IMR-90 (cell line): Measurements from ENCODE around the gene STK35. TPM values are rescaled to one million over a fixed set of nuclear protein-coding genes. Genes with fewer than 3 reads are reported as not detected.
A peak's percentile ranks its signal among the peaks of the same experiment; 100 is the strongest.

ENCODE experiments used
- ATAC-seq: fragments of 200-7000 bp; cut with Tn5 transposase; 2 replicates; pipeline ENCODE4 v1.9.1; 2020; ENCODE audit warnings: low read depth, mild to moderate bottlenecking, moderate library complexity
- BruUV-seq: library from RNA; stranded (reverse); fragments of 400-500 nt; replicated peaks from 2 replicates; lab custom pipeline; 2021; lab: Mats Ljungman, UMichigan
- CTCF ChIA-PET: fragments of 300-600 bp; formaldehyde crosslinking; extraction: SDS; loops from one replicate; lab custom pipeline; 2021; ENCODE audit warnings: antibody characterized with exemption; lab: Yijun Ruan, JAX
- POLR2A ChIA-PET: fragments of 300-600 bp; sonication (Branson Sonifier 250); formaldehyde crosslinking; loops from one replicate; lab custom pipeline; 2022; ENCODE audit warnings: antibody characterized with exemption; ENCODE audit not compliant: unreplicated experiment; lab: Charles Lee
- DNase-seq: peaks from one replicate; pipeline ENCODE4 v3.0.0; 2013
- H2AFZ ChIP-seq: replicated peaks from 2 replicates; pipeline ENCODE3; 2013; ENCODE audit warnings: low read length, mild to moderate bottlenecking; ENCODE audit not compliant: poor library complexity
- H2AK5ac ChIP-seq: 2 replicates; pipeline ENCODE4 v1.6.1; 2013; ENCODE audit warnings: low read depth, low read length, inconsistent platforms
- H2AK9ac ChIP-seq: replicated peaks from 2 replicates; pipeline ENCODE3; 2013; ENCODE audit warnings: mild to moderate bottlenecking, low read depth, low read length, moderate library complexity; ENCODE audit not compliant: poor library complexity
- H2BK120ac ChIP-seq: 2 replicates; pipeline ENCODE4 v1.6.1; 2013; ENCODE audit warnings: low read depth, low read length, inconsistent platforms
- H2BK15ac ChIP-seq: 3 replicates; pipeline ENCODE4 v1.6.1; 2013; ENCODE audit warnings: low read depth, low read length, inconsistent platforms
- H2BK20ac ChIP-seq: 2 replicates; pipeline ENCODE4 v1.6.1; 2013; ENCODE audit warnings: low read depth, mild to moderate bottlenecking, inconsistent platforms, low read length, moderate library complexity
- H2BK5ac ChIP-seq: 2 replicates; pipeline ENCODE4 v1.6.1; 2013; ENCODE audit warnings: mild to moderate bottlenecking, low read depth, low read length, inconsistent platforms; ENCODE audit not compliant: poor library complexity, severe bottlenecking
- H3K14ac ChIP-seq: replicated peaks from 2 replicates; pipeline ENCODE4 v1.6.1; 2013; ENCODE audit warnings: low read depth, low read length, inconsistent platforms
- H3K18ac ChIP-seq: 2 replicates; pipeline ENCODE4 v1.6.1; 2013; ENCODE audit warnings: low read depth, low read length, control low read depth
- H3K23ac ChIP-seq: 2 replicates; pipeline ENCODE4 v1.6.1; 2013; ENCODE audit warnings: low read depth, low read length, inconsistent platforms
- H3K27ac ChIP-seq: 2 replicates; pipeline ENCODE4 v1.5.1; 2013; ENCODE audit warnings: mild to moderate bottlenecking, control low read depth, low read length; ENCODE audit not compliant: insufficient read depth
- H3K27me3 ChIP-seq: 2 replicates; pipeline ENCODE4 v1.6.1; 2013; ENCODE audit warnings: low read length; ENCODE audit not compliant: control insufficient read depth, insufficient read depth
- H3K36me3 ChIP-seq: 2 replicates; pipeline ENCODE4 v1.6.1; 2013; ENCODE audit warnings: low read length, mixed read lengths; ENCODE audit not compliant: control insufficient read depth, insufficient read depth
- H3K4ac ChIP-seq: 2 replicates; pipeline ENCODE4 v1.6.1; 2013; ENCODE audit warnings: low read depth, low read length, inconsistent platforms
- H3K4me1 ChIP-seq: 2 replicates; pipeline ENCODE4 v1.6.1; 2013; ENCODE audit warnings: low read length, mixed read lengths; ENCODE audit not compliant: control insufficient read depth, insufficient read depth
- H3K4me2 ChIP-seq: 2 replicates; pipeline ENCODE4 v1.6.1; 2013; ENCODE audit warnings: low read depth, mild to moderate bottlenecking, control low read depth, low read length, moderate library complexity
- H3K4me3 ChIP-seq: 2 replicates; pipeline ENCODE4 v1.5.1; 2013; ENCODE audit warnings: low read depth, mild to moderate bottlenecking, control low read depth, low read length, moderate library complexity; ENCODE audit not compliant: insufficient read depth
- H3K56ac ChIP-seq: 2 replicates; pipeline ENCODE4 v1.6.1; 2013; ENCODE audit warnings: low read length, inconsistent platforms; ENCODE audit not compliant: insufficient read depth; ENCODE audit errors: extremely low read depth
- H3K79me1 ChIP-seq, 2 experiments: 2 replicates each; pipeline ENCODE4 v1.6.1; 2013; ENCODE audit warnings: low read length in 2 of 2, inconsistent platforms in 1 of 2, low read depth in 1 of 2
- H3K9ac ChIP-seq: 2 replicates; pipeline ENCODE4 v1.6.1; 2013; ENCODE audit warnings: low read depth, low read length, control low read depth
- H3K9me1 ChIP-seq: 2 replicates; pipeline ENCODE4 v1.6.1; 2013; ENCODE audit warnings: low read length, inconsistent platforms; ENCODE audit not compliant: insufficient read depth
- H3K9me3 ChIP-seq: 2 replicates; pipeline ENCODE4 v1.6.1; 2013; ENCODE audit warnings: low read length; ENCODE audit not compliant: control insufficient read depth, insufficient read depth
- H4K20me1 ChIP-seq: 2 replicates; pipeline ENCODE4 v1.6.1; 2013; ENCODE audit warnings: low read length, inconsistent platforms; ENCODE audit not compliant: insufficient read depth
- H4K5ac ChIP-seq: 2 replicates; pipeline ENCODE4 v1.6.1; 2013; ENCODE audit warnings: mild to moderate bottlenecking, low read depth, low read length, control low read depth
- H4K8ac ChIP-seq, 2 experiments: 2 replicates each; pipeline ENCODE4 v1.6.1; 2013; ENCODE audit warnings: low read depth in 2 of 2, low read length in 2 of 2, control low read depth in 1 of 2, inconsistent platforms in 1 of 2
- H4K91ac ChIP-seq: 2 replicates; pipeline ENCODE4 v1.6.1; 2013; ENCODE audit warnings: low read depth, low read length, inconsistent platforms; ENCODE audit not compliant: insufficient read depth
- BHLHE40 ChIP-seq: fragments of 150-350 bp; IDR thresholded peaks from 2 replicates; pipeline ENCODE4 v1.6.1; 2016; ENCODE audit warnings: mild to moderate bottlenecking, low read depth, low read length
- CEBPB ChIP-seq: IDR thresholded peaks from 2 replicates; pipeline ENCODE4 v1.6.1; 2012; ENCODE audit warnings: low read depth, low read length, improper control_type of control experiment
- CHD1 ChIP-seq: IDR thresholded peaks from 2 replicates; pipeline ENCODE4 v1.6.1; 2012; ENCODE audit warnings: low read depth, low read length, improper control_type of control experiment
- FOS ChIP-seq: fragments of 150-350 bp; IDR thresholded peaks from 2 replicates; pipeline ENCODE4 v1.6.1; 2016; ENCODE audit warnings: low read depth, low read length
- MAFK ChIP-seq: IDR thresholded peaks from 2 replicates; pipeline ENCODE4 v1.6.1; 2012; ENCODE audit warnings: low read depth, low read length, improper control_type of control experiment
- MAZ ChIP-seq: IDR thresholded peaks from 2 replicates; pipeline ENCODE4 v1.6.1; 2012; ENCODE audit warnings: low read depth, mild to moderate bottlenecking, low read length, improper control_type of control experiment, moderate library complexity, borderline replicate concordance
- MXI1 ChIP-seq: IDR thresholded peaks from 2 replicates; pipeline ENCODE4 v1.6.1; 2012; ENCODE audit warnings: low read depth, mild to moderate bottlenecking, low read length, moderate library complexity, borderline replicate concordance
- NFE2L2 ChIP-seq: fragments of 150-350 bp; IDR thresholded peaks from 2 replicates; pipeline ENCODE4 v1.6.1; 2016; ENCODE audit warnings: low read depth, mild to moderate bottlenecking, low read length
- POLR2A ChIP-seq: IDR thresholded peaks from 2 replicates; pipeline ENCODE4 v1.6.1; 2012; ENCODE audit warnings: mild to moderate bottlenecking, low read depth, low read length
- RAD21 ChIP-seq: IDR thresholded peaks from 2 replicates; pipeline ENCODE4 v1.6.1; 2012; ENCODE audit warnings: low read length, improper control_type of control experiment
- RCOR1 ChIP-seq: IDR thresholded peaks from 2 replicates; pipeline ENCODE4 v1.6.1; 2012; ENCODE audit warnings: mild to moderate bottlenecking, low read length, improper control_type of control experiment; ENCODE audit not compliant: insufficient replicate concordance
- RFX5 ChIP-seq: IDR thresholded peaks from 2 replicates; pipeline ENCODE4 v1.8.0; 2012; ENCODE audit warnings: low read depth, mild to moderate bottlenecking, low read length, moderate library complexity
- SMC3 ChIP-seq: fragments of 150-350 bp; IDR thresholded peaks from 2 replicates; pipeline ENCODE4 v1.6.1; 2016; ENCODE audit warnings: low read depth, mild to moderate bottlenecking, antibody characterized with exemption, low read length, moderate library complexity
- WGBS, 2 experiments: methylation state at CpG; one replicate each; pipeline versions ENCODE4 v1.1.5 to v1.1.7; 2013; ENCODE audit warnings: missing lambda C conversion rate in 2 of 2; ENCODE audit not compliant: insufficient read length in 1 of 2; ENCODE audit errors: extremely low coverage in 2 of 2; 5-methylcytosine and 5-hydroxymethylcytosine counted together
- dilution Hi-C: fragments of 300-500 bp; cut with HindIII; formaldehyde crosslinking; loops from one replicate; pipeline ENCODE4 v1.14.3; 2018; ENCODE audit warnings: low sequenced_read_pairs; ENCODE audit not compliant: unreplicated experiment
- in situ Hi-C: fragments of 300-500 bp; cut with MboI; formaldehyde crosslinking; loops from 3 replicates; pipeline ENCODE4 v1.14.3; 2019; ENCODE audit warnings: low sequenced_read_pairs, inconsistent platforms, mixed read lengths
- intact Hi-C: fragments of 100-400 bp; cut with micrococcal nuclease; formaldehyde crosslinking; loops from 2 replicates; pipeline ENCODE4 v1.10.0; 2022
- polyA plus RNA-seq, 3 experiments: library from polyadenylated mRNA; depleted of rRNA; stranded (reverse); fragments of >200 nt; gene quantifications; 2 replicates each; pipeline ENCODE4 v1.2.3, GENCODE V29; 2012; ENCODE audit warnings: low replicate concordance in 1 of 3
- total RNA-seq: library from RNA; depleted of rRNA; stranded (reverse); fragments of >200 nt; gene quantifications from 2 replicates; pipeline ENCODE4 v1.2.3, GENCODE V29; 2012
- TF ChIP-seq, protein P1 (sequence below): fragments of 150-350 bp; IDR thresholded peaks from 2 replicates; pipeline ENCODE4 v1.6.1; 2016; ENCODE audit warnings: low read depth, mild to moderate bottlenecking, low read length, moderate library complexity, borderline replicate concordance
- TF ChIP-seq, protein P2 (sequence below): fragments of 150-350 bp; IDR thresholded peaks from 2 replicates; pipeline ENCODE4 v1.6.1; 2017; ENCODE audit warnings: mild to moderate bottlenecking, antibody characterized with exemption, low read length, low read depth

Gene STK35
- total and polyA plus RNA-seq, 2 of the 4 experiments (the other 2 are of a cell fraction): 11.1 to 12.0 TPM

DNA sequence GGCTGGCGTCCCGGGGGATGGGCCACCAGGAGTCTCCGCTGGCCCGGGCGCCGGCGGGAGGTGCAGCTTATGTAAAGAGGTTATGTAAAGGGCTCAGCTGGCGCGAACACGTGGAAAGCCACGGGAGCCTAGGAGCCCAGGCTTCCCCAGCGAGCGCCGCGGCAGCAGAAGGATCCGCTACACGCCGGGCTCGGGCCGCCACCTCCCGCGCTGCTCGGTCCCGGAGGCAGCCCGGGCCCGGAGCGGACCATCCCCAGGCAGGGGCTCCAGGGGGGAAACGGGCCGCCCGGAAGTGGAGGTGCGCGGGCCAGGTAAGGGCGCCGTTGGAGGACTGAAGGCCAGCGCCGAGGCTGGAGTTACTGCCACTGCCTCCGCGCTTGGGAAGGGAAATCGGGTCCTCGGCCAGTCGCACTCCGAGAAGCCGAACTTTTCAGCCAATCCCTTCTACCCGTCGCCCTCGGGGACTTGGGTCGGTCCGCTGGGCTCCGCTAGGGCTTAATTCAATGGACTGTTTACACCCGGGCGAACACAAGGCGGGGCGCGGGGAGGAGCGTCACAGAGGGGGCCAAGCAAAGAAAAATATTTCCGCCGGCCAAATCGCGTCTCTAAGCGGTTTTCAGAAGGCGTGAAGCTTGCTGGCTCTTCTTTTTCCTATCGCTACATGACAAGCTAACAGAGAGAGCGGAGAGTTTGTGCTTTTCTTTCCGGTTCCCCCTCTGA is 398 bp downstream of the STK35 start:
- Histone ChIP-seq H3K4me3 (peak overlapping the region; percentile 81), H3K9me1 (peaks cover 3% of the 10 kb centered on the region; the same call in 1 of the 2 replicates), H2AFZ (peak overlapping the region; percentile 100), H4K91ac (peak overlapping the region; percentile 99), H2AK9ac (peak overlapping the region; percentile 98), H3K79me1 (peaks cover 22 to 46% of the 10 kb centered on the region in 2 experiments; a peak in 3 of 4 replicates), H3K23ac (peak overlapping the region; percentile 100), H3K18ac (peak overlapping the region; percentile 99), H3K36me3 (peaks cover 3% of the 10 kb centered on the region; the same call in 1 of the 2 replicates), H3K14ac (peak overlapping the region; percentile 100), H4K8ac (peak overlapping the region; percentile 72 to 98), H4K20me1 (peaks cover 29% of the 10 kb centered on the region), H3K27ac (peak overlapping the region; percentile 99), H2BK20ac (peak overlapping the region; percentile 99), H3K56ac (peak overlapping the region; percentile 100), H2BK120ac (peak overlapping the region; percentile 100), H3K27me3 (no peaks in the 10 kb centered on the region; the same call in 1 of the 2 replicates), H3K9me3 (no peaks in the 10 kb centered on the region), H4K5ac (peak overlapping the region; percentile 96), H3K9ac (peak overlapping the region; percentile 99), H2BK15ac (peak overlapping the region; percentile 95; the same call in 2 of the 3 replicates), H3K4me1 (no peaks in the 10 kb centered on the region), H3K4ac (peak overlapping the region; percentile 99), H3K4me2 (peak overlapping the region; percentile 98), H2AK5ac (peak overlapping the region; percentile 35; the same call in 1 of the 2 replicates), H2BK5ac (peak overlapping the region; percentile 98)
- DNase-seq: peak; percentile 91
- ATAC-seq: peak; percentile 88
- 0% methylated on average over 27 of the region's 64 CpGs; no CpG with 5 or more reads in 1 of the 2 experiments for WGBS, 2 experiments
- intact Hi-C loops (loop anchor here (1.0 to 5.0 kb wide), 6 partner anchors 35 to 299 kb away; no protein-coding TSS in a partner anchor), in situ Hi-C loops (loop anchor here (25.0 kb wide), 1 partner anchor 710 kb away; the partner anchor contains the start of genes C20orf141, CPXM1 and TMEM239), dilution Hi-C loops (no loop called here)
- ChIA-PET POLR2A (no interaction called here), CTCF (no interaction called here)
- BruUV-seq: no TSS peak
- TF ChIP-seq NFE2L2 (no peak), RFX5 (peak; percentile 31; the same call in 1 of the 2 replicates), MAFK (no peak), POLR2A (peak; percentile 46), MAZ (0 out of 2 replicates have a peak, but pooled peaks have one; percentile 24), MXI1 (peak; percentile 87), CHD1 (peak; percentile 97; the same call in 1 of the 2 replicates), RCOR1 (no peak), FOS (no peak), SMC3 (no peak), RAD21 (no peak), CEBPB (no peak), BHLHE40 (peak; percentile 95)
- TF ChIP-seq, protein P1, sequence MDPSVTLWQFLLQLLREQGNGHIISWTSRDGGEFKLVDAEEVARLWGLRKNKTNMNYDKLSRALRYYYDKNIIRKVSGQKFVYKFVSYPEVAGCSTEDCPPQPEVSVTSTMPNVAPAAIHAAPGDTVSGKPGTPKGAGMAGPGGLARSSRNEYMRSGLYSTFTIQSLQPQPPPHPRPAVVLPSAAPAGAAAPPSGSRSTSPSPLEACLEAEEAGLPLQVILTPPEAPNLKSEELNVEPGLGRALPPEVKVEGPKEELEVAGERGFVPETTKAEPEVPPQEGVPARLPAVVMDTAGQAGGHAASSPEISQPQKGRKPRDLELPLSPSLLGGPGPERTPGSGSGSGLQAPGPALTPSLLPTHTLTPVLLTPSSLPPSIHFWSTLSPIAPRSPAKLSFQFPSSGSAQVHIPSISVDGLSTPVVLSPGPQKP: no peak
- TF ChIP-seq, protein P2, sequence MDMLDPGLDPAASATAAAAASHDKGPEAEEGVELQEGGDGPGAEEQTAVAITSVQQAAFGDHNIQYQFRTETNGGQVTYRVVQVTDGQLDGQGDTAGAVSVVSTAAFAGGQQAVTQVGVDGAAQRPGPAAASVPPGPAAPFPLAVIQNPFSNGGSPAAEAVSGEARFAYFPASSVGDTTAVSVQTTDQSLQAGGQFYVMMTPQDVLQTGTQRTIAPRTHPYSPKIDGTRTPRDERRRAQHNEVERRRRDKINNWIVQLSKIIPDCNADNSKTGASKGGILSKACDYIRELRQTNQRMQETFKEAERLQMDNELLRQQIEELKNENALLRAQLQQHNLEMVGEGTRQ: no peak
